ENCODE data around the gene CARMIL1.
A peak's percentile ranks its signal among the peaks of the same experiment; 100 is the strongest.

Gene CARMIL1

DNA sequence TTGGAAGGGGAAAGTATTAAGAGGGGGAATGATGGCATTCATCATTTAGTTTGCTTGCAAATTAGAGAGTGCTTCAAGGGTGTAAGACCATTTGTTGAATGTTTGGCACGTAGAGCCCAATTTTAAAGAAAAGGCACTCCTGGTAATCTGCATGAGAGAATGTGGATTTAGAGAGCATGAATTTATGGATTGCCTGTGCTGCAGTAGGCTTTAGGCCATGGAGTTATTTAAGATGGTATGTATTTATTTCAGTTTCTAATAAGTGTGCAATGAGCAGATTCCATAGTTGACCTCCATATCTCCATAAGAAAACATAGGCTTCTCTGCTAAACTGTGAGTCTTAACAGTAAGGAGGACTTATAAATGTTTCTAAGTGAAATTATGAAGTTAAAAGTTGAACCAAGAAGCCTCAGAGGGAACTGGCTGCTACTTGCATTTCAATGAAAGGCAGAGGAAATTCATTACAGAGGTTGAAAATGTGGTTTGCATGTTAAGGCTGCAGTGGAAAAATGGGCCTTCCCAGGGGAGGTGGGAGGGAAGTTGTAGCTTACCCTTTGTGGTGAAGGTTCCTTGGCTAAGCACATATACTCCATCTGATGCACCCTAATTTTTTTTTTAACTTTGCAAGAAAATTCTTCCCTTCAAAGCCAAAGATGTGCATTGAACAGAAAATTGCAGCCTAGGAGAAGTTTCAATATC, 134.2 kb downstream of the CARMIL1 start:
- Histone ChIP-seq H3K4me3 (ENCODE audit: low read length) (peak overlapping the region; percentile 52), H3K27me3 (replicated peaks; ENCODE audit: control insufficient read depth, insufficient read depth, low read length) (no peaks in the 10 kb centered on the region), H3K9me3 (ENCODE audit: control insufficient read depth, low read length) (no peaks in the 10 kb centered on the region), H3K36me3 (ENCODE audit: control insufficient read depth, insufficient read depth, low read length, severe bottlenecking) (no peaks in the 10 kb centered on the region), H3K4me1 (ENCODE audit: control insufficient read depth, insufficient read depth, low read length) (peaks cover 61% of the 10 kb centered on the region), H3K9ac (ENCODE audit: low read length) (peak overlapping the region; percentile 58)
- DNase-seq (ENCODE audit: low read depth): peak; percentile 49

DNA sequence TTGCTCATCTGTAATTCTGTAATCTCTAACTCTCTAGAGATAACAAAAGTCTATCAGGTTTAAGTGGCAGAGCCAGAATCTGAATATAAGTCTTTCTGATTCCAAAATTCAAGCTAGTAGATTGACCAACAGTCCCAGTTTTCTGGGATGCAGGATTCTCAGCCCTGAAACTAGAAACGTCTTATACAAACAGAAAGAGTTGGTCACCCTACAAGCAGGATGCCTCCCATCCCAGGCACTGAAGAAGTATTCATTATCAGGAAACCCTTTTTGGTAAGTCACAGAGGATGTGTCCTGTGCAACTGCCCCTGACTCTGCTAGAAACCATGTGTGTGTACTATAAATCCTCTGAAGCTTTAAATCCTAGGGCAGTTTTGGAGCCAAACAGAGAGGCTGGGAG, 135.0 kb downstream of the CARMIL1 start:
- Histone ChIP-seq H3K27me3 (replicated peaks; ENCODE audit: control insufficient read depth, insufficient read depth, low read length) (no peaks in the 10 kb centered on the region), H3K4me1 (ENCODE audit: control insufficient read depth, insufficient read depth, low read length) (peaks cover 69% of the 10 kb centered on the region), H3K9ac (ENCODE audit: low read length) (peak overlapping the region; percentile 58), H3K9me3 (ENCODE audit: control insufficient read depth, low read length) (no peaks in the 10 kb centered on the region), H3K36me3 (ENCODE audit: control insufficient read depth, insufficient read depth, low read length, severe bottlenecking) (no peaks in the 10 kb centered on the region), H3K4me3 (ENCODE audit: low read length) (peak overlapping the region; percentile 47)
- peak; percentile 17 for DNase-seq (ENCODE audit: low read depth)

DNA sequence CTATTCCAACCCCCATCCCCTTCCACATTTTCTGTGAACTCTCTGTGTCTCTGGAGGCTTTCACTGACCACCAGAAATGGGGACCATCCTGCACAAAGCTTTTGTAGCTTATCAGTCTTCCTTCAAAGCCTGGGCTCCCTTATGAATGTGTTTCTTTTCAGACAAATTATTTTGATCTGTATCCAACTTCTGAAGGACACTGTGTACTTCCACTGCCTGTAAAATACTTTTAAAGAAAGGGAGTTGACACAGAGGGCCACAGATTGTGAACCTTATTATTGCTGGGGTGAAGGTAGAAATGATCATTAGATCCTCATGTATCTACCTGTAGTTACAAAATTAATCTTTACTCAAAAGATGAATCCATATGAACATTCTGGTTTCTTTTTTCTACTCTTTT, 135.6 kb downstream of the CARMIL1 start:
- Histone ChIP-seq H3K9ac (ENCODE audit: low read length) (peak overlapping the region; percentile 58), H3K9me3 (ENCODE audit: control insufficient read depth, low read length) (no peaks in the 10 kb centered on the region), H3K36me3 (ENCODE audit: control insufficient read depth, insufficient read depth, low read length, severe bottlenecking) (no peaks in the 10 kb centered on the region), H3K4me1 (ENCODE audit: control insufficient read depth, insufficient read depth, low read length) (peaks cover 73% of the 10 kb centered on the region), H3K27me3 (replicated peaks; ENCODE audit: control insufficient read depth, insufficient read depth, low read length) (no peaks in the 10 kb centered on the region), H3K4me3 (ENCODE audit: low read length) (peak overlapping the region; percentile 47)
- DNase-seq (ENCODE audit: low read depth): peak; percentile 15

DNA sequence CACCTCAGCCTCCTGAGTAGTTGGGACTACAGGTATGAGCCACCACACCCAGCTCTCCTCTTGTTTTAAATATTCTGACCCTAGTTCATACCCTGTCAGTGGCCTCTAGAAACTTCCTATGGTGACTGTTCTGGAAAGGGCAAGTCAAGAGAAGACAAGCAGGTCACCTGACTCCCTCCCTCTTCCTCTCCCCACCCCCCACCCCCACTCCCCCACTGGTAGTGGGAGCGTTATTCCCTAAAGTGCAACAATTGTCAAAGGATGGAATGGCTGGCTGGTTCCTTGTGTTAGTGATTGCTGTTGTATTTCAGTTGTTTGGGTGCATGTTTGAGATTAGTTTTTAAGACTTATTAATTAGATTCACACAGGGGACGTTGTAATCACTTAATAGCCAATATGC, 136.1 kb downstream of the CARMIL1 start:
- Histone ChIP-seq H3K9me3 (ENCODE audit: control insufficient read depth, low read length) (no peaks in the 10 kb centered on the region), H3K27me3 (replicated peaks; ENCODE audit: control insufficient read depth, insufficient read depth, low read length) (no peaks in the 10 kb centered on the region), H3K9ac (ENCODE audit: low read length) (no peak overlapping the region)

DNA sequence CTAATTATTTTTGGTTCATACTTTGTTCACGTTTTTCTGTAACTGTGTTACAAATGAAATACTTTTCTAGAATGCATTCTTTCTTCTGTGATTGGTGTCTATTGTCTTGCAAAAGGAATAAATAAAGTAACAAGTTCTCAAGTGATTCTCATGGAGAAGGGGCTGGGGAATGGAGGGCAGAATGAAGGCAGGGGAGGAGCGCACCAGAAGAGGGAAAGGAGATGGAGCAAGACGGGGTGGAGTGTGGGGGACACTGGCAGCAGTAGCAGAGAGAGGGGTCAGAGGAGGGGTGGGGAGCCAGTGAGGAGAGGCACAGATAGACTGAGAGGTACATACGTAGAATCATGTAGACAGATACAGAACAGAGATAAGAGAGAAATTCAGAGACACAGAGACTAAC, 136.5 kb downstream of the CARMIL1 start:
- Histone ChIP-seq H3K4me3 (ENCODE audit: low read length) (no peak overlapping the region), H3K36me3 (ENCODE audit: control insufficient read depth, insufficient read depth, low read length, severe bottlenecking) (peaks cover 4% of the 10 kb centered on the region), H3K9me3 (ENCODE audit: control insufficient read depth, low read length) (no peaks in the 10 kb centered on the region), H3K9ac (ENCODE audit: low read length) (no peak overlapping the region), H3K4me1 (ENCODE audit: control insufficient read depth, insufficient read depth, low read length) (peaks cover 65% of the 10 kb centered on the region), H3K27me3 (replicated peaks; ENCODE audit: control insufficient read depth, insufficient read depth, low read length) (no peaks in the 10 kb centered on the region)
- no peak for DNase-seq (ENCODE audit: low read depth)

More for the DNA sequence above, 136.1 kb downstream of the CARMIL1 start:
- Histone ChIP-seq H3K4me3 (ENCODE audit: low read length) (no peak overlapping the region), H3K4me1 (ENCODE audit: control insufficient read depth, insufficient read depth, low read length) (peaks cover 70% of the 10 kb centered on the region), H3K36me3 (ENCODE audit: control insufficient read depth, insufficient read depth, low read length, severe bottlenecking) (no peaks in the 10 kb centered on the region)
- no peak for DNase-seq (ENCODE audit: low read depth)

DNA sequence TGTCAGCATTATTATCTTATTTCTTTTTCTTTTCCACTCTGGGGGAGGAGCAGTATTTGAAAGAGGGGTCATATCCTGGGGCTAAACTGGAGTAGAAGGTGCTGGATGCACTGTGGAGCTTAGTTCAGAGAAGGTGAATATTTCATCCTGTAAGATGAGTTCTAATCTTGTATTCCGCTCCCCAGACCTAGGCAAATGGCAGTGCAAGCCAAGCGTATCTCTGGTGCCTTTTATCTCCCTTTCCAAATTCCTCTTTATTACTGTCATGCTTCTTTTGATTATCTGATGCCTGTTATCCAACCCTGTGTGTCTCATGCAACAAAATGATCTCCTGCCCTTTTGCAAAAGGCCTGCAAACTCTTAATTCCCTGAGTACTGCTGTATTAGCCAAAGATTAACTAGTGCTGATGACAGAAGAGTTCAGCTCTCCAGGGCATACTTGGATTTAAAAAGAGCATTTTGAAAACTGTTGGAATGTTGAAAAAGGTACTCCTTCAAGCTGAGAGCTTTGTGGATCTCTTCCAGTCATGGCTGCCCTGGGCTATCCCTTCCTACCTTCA, 138.0 kb downstream of the CARMIL1 start:
- Histone ChIP-seq H3K27me3 (replicated peaks; ENCODE audit: control insufficient read depth, insufficient read depth, low read length) (no peaks in the 10 kb centered on the region), H3K4me1 (ENCODE audit: control insufficient read depth, insufficient read depth, low read length) (peaks cover 61% of the 10 kb centered on the region)
- peak; percentile 22 for DNase-seq (ENCODE audit: low read depth)

DNA sequence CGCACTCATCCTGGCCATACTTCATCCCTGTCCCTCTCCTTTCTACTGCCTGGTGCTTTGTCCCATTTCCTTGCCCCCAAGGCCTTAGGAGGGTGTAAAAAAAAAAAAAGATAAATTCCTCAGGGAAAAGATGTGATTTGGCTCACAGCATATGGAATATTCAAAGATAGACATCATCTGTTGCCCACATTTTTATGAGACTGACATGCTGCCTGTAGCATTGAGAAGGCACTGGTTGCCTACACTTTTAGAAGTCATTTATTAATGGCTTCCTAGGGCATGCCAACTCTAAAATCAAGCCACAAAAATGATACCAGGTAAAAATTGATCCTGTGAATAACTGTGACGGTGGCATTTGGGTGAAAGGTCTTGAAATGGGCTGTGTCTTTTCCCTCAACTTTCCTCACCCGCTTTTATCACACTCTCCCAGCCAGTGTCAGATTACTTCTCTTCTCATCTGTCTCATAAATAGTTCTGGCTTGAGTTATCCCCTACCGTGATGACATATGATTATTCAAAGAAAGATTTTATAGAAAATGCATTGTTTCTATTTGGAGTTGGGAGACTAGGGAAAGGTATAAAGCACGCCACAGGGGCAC, 139.4 kb downstream of the CARMIL1 start:
- no peak overlapping the region for H3K9ac ChIP-seq (ENCODE audit: low read length)
- H3K4me3 ChIP-seq (ENCODE audit: low read length): no peak overlapping the region
- no peaks in the 10 kb centered on the region for H3K9me3 ChIP-seq (ENCODE audit: control insufficient read depth, low read length)
- peaks cover 5% of the 10 kb centered on the region for H3K36me3 ChIP-seq (ENCODE audit: control insufficient read depth, insufficient read depth, low read length, severe bottlenecking)
- peak; percentile 18 for DNase-seq (ENCODE audit: low read depth)
- H3K4me1 ChIP-seq (ENCODE audit: control insufficient read depth, insufficient read depth, low read length): peaks cover 50% of the 10 kb centered on the region
- no peaks in the 10 kb centered on the region for H3K27me3 ChIP-seq (replicated peaks; ENCODE audit: control insufficient read depth, insufficient read depth, low read length)

More for the DNA sequence above, 138.0 kb downstream of the CARMIL1 start:
- Histone ChIP-seq H3K36me3 (ENCODE audit: control insufficient read depth, insufficient read depth, low read length, severe bottlenecking) (peaks cover 5% of the 10 kb centered on the region), H3K4me3 (ENCODE audit: low read length) (peak overlapping the region; percentile 24), H3K9me3 (ENCODE audit: control insufficient read depth, low read length) (no peaks in the 10 kb centered on the region), H3K9ac (ENCODE audit: low read length) (peak overlapping the region; percentile 15)

DNA sequence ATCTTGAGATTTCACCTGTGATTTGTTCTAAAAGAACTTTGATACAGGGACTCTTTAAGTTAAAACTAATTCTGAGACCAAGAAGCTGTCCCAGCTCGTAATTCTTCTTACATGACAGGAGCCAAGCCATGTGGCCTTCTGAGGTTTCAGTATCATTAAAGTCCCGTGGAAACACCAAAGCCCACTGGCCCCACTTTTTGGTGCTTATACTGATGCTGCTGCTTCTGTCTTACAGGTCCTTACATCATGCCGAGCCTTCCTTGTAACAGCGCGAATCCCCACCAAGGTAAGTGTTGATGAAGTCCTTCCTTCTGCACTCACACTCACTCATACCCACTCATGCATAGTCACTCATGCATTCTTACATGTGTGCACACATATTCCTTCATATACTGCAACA, 140.7 kb downstream of the CARMIL1 start:
- H3K27me3 ChIP-seq (replicated peaks; ENCODE audit: control insufficient read depth, insufficient read depth, low read length): no peaks in the 10 kb centered on the region
- no peak for DNase-seq (ENCODE audit: low read depth)
- peaks cover 36% of the 10 kb centered on the region for H3K4me1 ChIP-seq (ENCODE audit: control insufficient read depth, insufficient read depth, low read length)
- no peak overlapping the region for H3K4me3 ChIP-seq (ENCODE audit: low read length)
- H3K9me3 ChIP-seq (ENCODE audit: control insufficient read depth, low read length): no peaks in the 10 kb centered on the region
- no peak overlapping the region for H3K9ac ChIP-seq (ENCODE audit: low read length)
- H3K36me3 ChIP-seq (ENCODE audit: control insufficient read depth, insufficient read depth, low read length, severe bottlenecking): peaks cover 5% of the 10 kb centered on the region

DNA sequence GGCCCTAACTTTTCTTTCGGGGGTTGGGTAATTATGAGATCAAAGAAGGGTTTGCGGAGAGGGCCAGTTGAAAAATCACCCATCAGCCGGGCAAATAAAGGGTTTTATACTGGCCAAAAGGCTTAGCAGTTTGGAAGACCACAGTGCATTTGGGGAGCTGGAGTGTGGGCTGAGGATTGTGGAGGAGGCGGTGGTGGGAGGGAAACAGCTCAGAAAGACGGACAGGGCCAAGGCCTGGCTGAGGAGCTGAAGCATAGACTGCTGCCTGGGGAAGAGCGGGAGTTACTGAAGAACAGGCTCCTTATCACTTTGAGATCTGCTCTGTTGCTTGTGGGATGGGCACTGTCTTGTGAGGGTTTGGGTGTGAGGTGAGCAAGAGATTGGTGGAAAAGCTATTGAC, 144.2 kb downstream of the CARMIL1 start:
- Histone ChIP-seq H3K4me3 (ENCODE audit: low read length) (no peak overlapping the region), H3K9me3 (ENCODE audit: control insufficient read depth, low read length) (no peaks in the 10 kb centered on the region), H3K36me3 (ENCODE audit: control insufficient read depth, insufficient read depth, low read length, severe bottlenecking) (peaks cover 5% of the 10 kb centered on the region), H3K27me3 (replicated peaks; ENCODE audit: control insufficient read depth, insufficient read depth, low read length) (no peaks in the 10 kb centered on the region), H3K9ac (ENCODE audit: low read length) (no peak overlapping the region), H3K4me1 (ENCODE audit: control insufficient read depth, insufficient read depth, low read length) (peaks cover 12% of the 10 kb centered on the region)
- DNase-seq (ENCODE audit: low read depth): no peak

DNA sequence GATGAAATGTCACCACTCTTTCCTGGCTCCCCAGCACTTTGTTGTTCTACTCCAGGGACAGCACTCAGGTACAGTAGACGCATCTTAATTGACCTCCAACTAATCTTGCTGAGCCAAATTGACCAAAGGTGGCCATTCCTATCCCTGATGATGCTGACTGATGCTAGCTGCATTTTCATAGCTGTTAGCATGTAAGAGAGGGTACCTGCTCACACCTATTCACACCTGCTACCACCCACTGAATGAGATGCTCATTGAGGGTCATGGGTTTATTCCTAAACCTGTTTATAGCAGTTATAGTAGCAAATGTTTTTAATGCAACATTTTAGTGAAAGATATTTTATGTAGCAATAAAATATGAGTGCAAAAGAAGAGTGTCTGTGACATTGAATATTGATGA, 145.1 kb downstream of the CARMIL1 start:
- Histone ChIP-seq H3K4me1 (ENCODE audit: control insufficient read depth, insufficient read depth, low read length) (peaks cover 5% of the 10 kb centered on the region), H3K27me3 (replicated peaks; ENCODE audit: control insufficient read depth, insufficient read depth, low read length) (no peaks in the 10 kb centered on the region), H3K4me3 (ENCODE audit: low read length) (no peak overlapping the region), H3K9me3 (ENCODE audit: control insufficient read depth, low read length) (no peaks in the 10 kb centered on the region), H3K9ac (ENCODE audit: low read length) (no peak overlapping the region), H3K36me3 (ENCODE audit: control insufficient read depth, insufficient read depth, low read length, severe bottlenecking) (peaks cover 5% of the 10 kb centered on the region)
- no peak for DNase-seq (ENCODE audit: low read depth)

DNA sequence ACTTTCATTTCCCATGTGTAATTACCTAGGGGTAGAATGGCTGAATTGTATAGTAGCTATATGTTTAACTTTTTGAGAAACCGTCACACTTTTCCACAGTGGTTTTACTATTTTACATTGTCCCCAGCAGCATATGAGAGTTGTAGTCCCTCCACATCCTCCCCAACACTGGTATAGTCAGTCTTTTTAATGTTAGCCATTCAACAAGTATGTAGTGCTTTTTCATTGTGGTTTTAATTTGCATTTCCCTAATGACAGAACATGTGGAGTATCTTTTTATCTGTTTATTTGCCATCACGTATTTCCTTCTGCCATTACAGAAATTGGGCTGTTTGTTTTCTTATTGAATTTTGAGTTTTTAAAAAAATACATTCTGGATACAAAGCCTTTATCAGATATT, 148.4 kb downstream of the CARMIL1 start:
- no peaks in the 10 kb centered on the region for H3K9me3 ChIP-seq (ENCODE audit: control insufficient read depth, low read length)
- H3K36me3 ChIP-seq (ENCODE audit: control insufficient read depth, insufficient read depth, low read length, severe bottlenecking): no peaks in the 10 kb centered on the region
- no peak for DNase-seq (ENCODE audit: low read depth)
- H3K4me3 ChIP-seq (ENCODE audit: low read length): no peak overlapping the region
- H3K4me1 ChIP-seq (ENCODE audit: control insufficient read depth, insufficient read depth, low read length): peaks cover 4% of the 10 kb centered on the region
- H3K27me3 ChIP-seq (replicated peaks; ENCODE audit: control insufficient read depth, insufficient read depth, low read length): no peaks in the 10 kb centered on the region
- no peak overlapping the region for H3K9ac ChIP-seq (ENCODE audit: low read length)

Measured in adipocyte (in vitro differentiated cells).